Stimulated activated CD4-positive, alpha-beta T cell treated with anti-CD3 and anti-CD28 coated beads, TNF-alpha, amount 100 ng/mL, for 48 hours (primary cell): Measurements from ENCODE around the gene ZDHHC20.

ENCODE experiments used
- DNase-seq, 3 donors: peaks; one replicate each; pipeline ENCODE4 v3.0.0-alpha.2; 2020; ENCODE audit warnings: low read depth in 3 of 3

Gene ZDHHC20

DNA sequence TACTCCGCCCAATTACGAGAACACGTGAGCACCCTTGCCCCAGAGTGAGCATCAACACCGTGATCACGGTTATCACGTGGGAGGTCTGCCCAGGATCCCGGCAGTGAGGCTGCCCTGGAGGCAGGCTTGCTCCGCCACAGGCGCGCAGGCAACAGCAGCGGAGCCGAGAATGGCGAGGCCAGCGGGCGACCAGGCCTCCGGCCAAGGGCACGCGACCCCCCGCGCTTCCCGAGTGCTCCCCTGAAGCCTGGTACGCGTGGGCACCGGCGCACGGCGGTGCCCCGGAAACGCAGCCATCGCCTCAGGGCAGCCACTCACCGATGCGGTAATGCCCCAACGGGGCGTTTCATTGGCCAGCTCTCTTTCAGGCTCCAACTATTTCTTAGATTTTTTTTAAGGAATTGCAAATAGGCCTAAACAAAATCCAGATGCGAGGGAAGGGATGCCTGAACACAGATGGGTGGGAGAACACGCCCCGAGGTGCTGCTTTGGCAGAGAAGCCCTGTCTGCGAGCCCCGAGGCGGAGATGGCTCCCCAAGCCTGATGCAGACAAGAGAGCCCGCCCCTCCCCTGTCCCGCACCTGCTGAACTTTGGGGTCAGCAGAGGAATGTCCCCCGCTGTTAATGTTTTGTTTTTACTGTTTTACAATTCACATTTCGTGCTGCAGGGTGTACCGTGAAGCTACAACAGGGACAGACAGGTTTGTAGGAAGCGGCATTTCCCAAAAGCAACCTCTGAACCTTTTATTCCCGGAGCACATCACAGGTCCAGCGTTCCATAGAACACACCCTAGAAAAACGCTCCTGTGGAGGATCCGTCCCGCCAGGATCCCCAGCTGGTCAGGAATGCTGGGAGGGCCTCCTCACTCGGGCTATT lies 132.7 kb downstream of the ZDHHC20 start:
- DNase-seq: peak in 1 of 3 donors; percentile 19

GRCh38 chr13:21324803-21325202 lies 134.3 kb downstream of the ZDHHC20 start:
- DNase-seq: no peak

DNA sequence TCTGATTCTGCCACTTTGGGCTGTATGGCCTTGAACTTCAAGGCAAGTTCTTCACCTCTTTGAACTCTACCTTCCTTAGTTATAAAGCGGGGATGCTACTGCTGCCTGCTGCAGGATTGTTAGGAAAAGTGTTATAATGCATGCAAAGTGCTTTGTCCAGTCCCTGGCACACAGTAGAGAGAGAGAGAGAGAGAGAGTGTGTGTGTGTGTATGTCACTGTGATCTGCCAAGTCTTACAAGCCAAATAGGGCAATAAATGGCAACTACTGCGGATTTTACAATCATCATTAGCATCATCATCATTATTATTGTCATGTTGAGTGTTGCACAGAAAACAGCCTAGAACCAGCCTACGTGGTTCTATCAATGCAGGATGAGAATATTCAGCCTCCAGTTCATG lies 136.1 kb downstream of the ZDHHC20 start:
- DNase-seq: no peak
